ENCODE data around the gene DIABLO. TPM values are rescaled to one million over a fixed set of nuclear protein-coding genes. Genes with fewer than 3 reads are reported as not detected.
A peak's percentile ranks its signal among the peaks of the same experiment; 100 is the strongest.
"Not testable (repeated sequence)": the region's sequence is repeated elsewhere in the genome, so short reads cannot be mapped to it uniquely, and the experiment has no call there.

Gene DIABLO
- total RNA-seq, 3 donors from 2014 or later: 48.2 to 71.1 (median 62.3) TPM

- H3K27ac ChIP-seq: no peak overlapping the region
- intact Hi-C loops (cut with DNase I; ENCODE audit: low total_unique reads): no loop called here
- peaks cover 8% of the 10 kb centered on the region for H3K36me3 ChIP-seq
- peaks cover 6 to 12% of the 10 kb centered on the region in 2 donors for H3K4me1 ChIP-seq
- peak overlapping the region; percentile 43 to 87 (median 59) for H3K4me3 ChIP-seq
- H3K27me3 ChIP-seq: peaks cover 0 to 3% of the 10 kb centered on the region in 2 donors
- no peak for TF ChIP-seq POLR2A (IDR thresholded peaks at IDR 0.05)
- TF ChIP-seq, protein P1, sequence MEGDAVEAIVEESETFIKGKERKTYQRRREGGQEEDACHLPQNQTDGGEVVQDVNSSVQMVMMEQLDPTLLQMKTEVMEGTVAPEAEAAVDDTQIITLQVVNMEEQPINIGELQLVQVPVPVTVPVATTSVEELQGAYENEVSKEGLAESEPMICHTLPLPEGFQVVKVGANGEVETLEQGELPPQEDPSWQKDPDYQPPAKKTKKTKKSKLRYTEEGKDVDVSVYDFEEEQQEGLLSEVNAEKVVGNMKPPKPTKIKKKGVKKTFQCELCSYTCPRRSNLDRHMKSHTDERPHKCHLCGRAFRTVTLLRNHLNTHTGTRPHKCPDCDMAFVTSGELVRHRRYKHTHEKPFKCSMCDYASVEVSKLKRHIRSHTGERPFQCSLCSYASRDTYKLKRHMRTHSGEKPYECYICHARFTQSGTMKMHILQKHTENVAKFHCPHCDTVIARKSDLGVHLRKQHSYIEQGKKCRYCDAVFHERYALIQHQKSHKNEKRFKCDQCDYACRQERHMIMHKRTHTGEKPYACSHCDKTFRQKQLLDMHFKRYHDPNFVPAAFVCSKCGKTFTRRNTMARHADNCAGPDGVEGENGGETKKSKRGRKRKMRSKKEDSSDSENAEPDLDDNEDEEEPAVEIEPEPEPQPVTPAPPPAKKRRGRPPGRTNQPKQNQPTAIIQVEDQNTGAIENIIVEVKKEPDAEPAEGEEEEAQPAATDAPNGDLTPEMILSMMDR (IDR thresholded peaks at IDR 0.05): no peak
- TF ChIP-seq POLR2AphosphoS5 (IDR thresholded peaks at IDR 0.05): no peak
- DNase-seq (ENCODE audit: low spot score in 2 of 2): peak in 1 of 2 donors; percentile 49
- H3K9me3 ChIP-seq: no peaks in the 10 kb centered on the region
Measured at GRCh38 chr12:122204167-122205052, 21.4 kb downstream of the DIABLO start.

- no peak within 1 kb of the TSS for H3K27ac ChIP-seq
- H3K9me3 ChIP-seq: no peaks in the 10 kb centered on the region
- H3K4me1 ChIP-seq: peaks cover 6 to 12% of the 10 kb centered on the region in 2 donors
- H3K36me3 ChIP-seq: peaks cover 8% of the 10 kb centered on the region
- peak in 1 of 2 donors; percentile 59 for DNase-seq (ENCODE audit: low spot score in 2 of 2)
- intact Hi-C loops (cut with DNase I; ENCODE audit: low total_unique reads): no loop called here
- peak within 1 kb of the TSS; percentile 43 to 87 (median 59) for H3K4me3 ChIP-seq
- TF ChIP-seq POLR2AphosphoS5 (IDR thresholded peaks at IDR 0.05) (no peak), POLR2A (IDR thresholded peaks at IDR 0.05) (no peak)
- TF ChIP-seq, protein P1 (IDR thresholded peaks at IDR 0.05): no peak
- peaks cover 0 to 3% of the 10 kb centered on the region in 2 donors for H3K27me3 ChIP-seq
Measured at GRCh38 chr12:122203301-122204166, 22.3 kb downstream of the DIABLO start, which contains the start of gene B3GNT4. TSS of gene B3GNT4 (plus strand) at chr12:122203709. CDS start at chr12:122204619, 910 bp downstream.

- H3K36me3 ChIP-seq; DNase-seq (ENCODE audit: low spot score in 2 of 2); intact Hi-C loops (cut with DNase I; ENCODE audit: low total_unique reads); H3K9me3 ChIP-seq; H3K27ac ChIP-seq; H3K27me3 ChIP-seq: not testable (repeated sequence)
- H3K4me1 ChIP-seq: peaks cover 6 to 12% of the 10 kb centered on the region in 2 donors
- peak overlapping the region; percentile 43 to 87 (median 59) for H3K4me3 ChIP-seq
Measured at GRCh38 chr12:122202811-122203210, 23.0 kb downstream of the DIABLO start.

- H3K27me3 ChIP-seq: peaks cover 0 to 3% of the 10 kb centered on the region in 2 donors
- no peak for TF ChIP-seq POLR2A (IDR thresholded peaks at IDR 0.05)
- TF ChIP-seq, protein P1 (IDR thresholded peaks at IDR 0.05): no peak
- TF ChIP-seq POLR2AphosphoS5 (IDR thresholded peaks at IDR 0.05): no peak
- intact Hi-C loops (cut with DNase I; ENCODE audit: low total_unique reads): no loop called here
Measured at GRCh38 chr12:122202017-122202416, 23.8 kb downstream of the DIABLO start.

GRCh38 chr12:122201381-122201780 is 24.5 kb downstream of the DIABLO start:
- no peaks in the 10 kb centered on the region for H3K36me3 ChIP-seq
- peaks cover 6 to 12% of the 10 kb centered on the region in 2 donors for H3K4me1 ChIP-seq
- intact Hi-C loops (cut with DNase I; ENCODE audit: low total_unique reads): no loop called here
- no peak overlapping the region for H3K27ac ChIP-seq
- peaks cover 0 to 3% of the 10 kb centered on the region in 2 donors for H3K27me3 ChIP-seq
- TF ChIP-seq, protein P1 (IDR thresholded peaks at IDR 0.05): no peak
- no peak for TF ChIP-seq POLR2A (IDR thresholded peaks at IDR 0.05)
- TF ChIP-seq POLR2AphosphoS5 (IDR thresholded peaks at IDR 0.05): no peak
- no peak for DNase-seq (ENCODE audit: low spot score in 2 of 2)
- no peaks in the 10 kb centered on the region for H3K9me3 ChIP-seq
- H3K4me3 ChIP-seq: no peak overlapping the region

More at GRCh38 chr12:122202017-122202416, 23.8 kb downstream of the DIABLO start:
- Histone ChIP-seq H3K4me3 (no peak overlapping the region), H3K9me3 (no peaks in the 10 kb centered on the region), H3K36me3 (no peaks in the 10 kb centered on the region), H3K27ac (no peak overlapping the region), H3K4me1 (peaks cover 6 to 12% of the 10 kb centered on the region in 2 donors)
- DNase-seq (ENCODE audit: low spot score in 2 of 2): no peak
